Measurements from ENCODE around the gene KCNJ1.
A peak's percentile ranks its signal among the peaks of the same experiment; 100 is the strongest.

Gene KCNJ1

DNA sequence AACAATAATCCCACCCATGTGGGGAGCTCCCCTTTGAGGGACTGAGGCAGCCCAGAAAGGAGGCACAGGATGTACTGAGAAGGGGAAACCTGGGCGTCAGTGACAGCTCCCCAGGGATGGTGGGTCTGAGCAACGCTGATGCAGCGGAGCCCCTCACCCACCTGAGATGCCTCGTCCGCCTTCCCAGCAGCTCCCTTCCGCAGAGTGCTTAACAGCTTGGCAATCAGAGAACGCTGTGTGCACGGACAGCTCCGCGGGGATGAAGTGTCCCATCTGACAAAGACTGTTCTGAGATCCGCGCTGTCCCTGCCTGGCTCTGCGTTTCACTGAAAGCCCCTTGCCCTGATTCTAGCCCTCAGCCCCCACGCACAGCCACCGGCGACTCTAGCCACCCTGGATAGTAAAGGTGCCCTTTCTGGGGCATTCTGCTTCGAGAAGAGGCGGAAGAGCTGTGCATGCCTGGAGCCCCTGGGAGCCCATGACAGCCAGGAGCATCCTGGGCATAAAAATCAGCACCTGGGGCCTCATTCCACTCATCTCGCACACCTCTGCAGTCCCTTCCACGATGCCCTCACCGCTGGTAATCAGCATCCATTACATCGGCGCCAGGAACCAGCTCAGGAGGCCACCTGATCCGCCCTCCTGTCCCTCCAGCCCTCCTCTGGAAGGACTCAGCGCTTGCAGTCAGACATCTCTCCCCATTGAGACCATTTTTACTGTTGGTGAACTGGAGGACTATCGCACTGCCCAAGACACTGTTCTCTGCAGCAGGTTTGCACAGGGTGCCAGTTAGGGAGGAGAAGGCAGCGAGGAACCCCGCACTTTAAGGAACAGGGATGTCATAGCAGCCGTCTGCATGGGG, 34.8 kb upstream of the KCNJ1 start:
- DNase-seq, result no peak

DNA sequence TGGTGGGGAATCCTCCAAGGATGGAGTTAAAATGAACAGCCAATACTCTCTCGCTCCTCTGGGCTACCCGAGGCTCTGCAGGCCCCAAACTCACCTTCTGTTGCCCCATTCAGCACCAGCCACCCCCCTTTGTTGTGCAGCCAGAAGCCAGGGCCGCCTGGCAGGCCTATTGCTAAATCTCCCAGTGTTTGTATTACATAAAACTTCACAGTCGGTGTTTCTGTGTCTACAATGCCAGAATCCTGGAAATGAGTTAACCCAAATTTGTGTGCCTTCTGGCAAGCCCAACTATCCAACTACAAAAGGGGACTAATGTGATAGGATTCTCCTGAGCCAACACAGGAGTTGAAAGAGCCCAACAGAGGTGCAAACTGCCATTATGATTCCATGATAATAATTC, 33.4 kb upstream of the KCNJ1 start:
- no peak for DNase-seq

DNA sequence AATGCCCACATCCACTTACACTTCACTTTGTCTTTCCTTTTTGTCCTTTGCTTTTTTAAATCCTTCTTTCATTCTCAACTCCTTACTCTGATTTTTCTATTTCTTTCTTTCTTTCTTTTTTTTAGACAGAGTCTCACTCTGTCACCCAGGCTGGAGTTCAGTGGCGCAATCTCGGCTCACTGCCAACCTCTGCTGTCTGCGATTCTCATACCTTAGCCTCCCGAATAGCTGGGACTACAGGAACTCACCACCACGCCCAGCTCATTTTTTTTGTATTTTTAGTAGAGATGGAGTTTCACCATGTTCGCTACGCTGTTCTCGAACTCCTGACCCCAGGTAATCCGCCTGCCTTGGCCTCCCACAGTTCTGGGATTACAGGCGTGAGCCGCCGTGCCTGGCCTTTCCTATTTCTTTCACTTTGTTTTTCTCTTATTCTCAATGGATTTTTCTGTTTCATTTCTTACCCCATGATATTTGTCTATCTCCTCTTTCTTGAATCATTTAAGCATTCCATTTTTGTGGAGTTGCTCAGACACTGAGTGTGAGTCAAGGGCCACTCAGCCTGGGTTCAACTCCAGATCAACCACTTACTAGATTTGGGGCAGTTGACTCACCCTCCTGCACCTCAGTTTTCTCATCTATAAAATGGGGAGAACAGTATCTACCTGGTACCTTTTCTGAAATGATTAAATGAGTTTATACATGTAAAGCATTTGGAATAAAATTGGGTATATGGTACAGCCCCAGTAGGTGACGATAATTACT, 31.7 kb upstream of the KCNJ1 start:
- no peak for DNase-seq

DNA sequence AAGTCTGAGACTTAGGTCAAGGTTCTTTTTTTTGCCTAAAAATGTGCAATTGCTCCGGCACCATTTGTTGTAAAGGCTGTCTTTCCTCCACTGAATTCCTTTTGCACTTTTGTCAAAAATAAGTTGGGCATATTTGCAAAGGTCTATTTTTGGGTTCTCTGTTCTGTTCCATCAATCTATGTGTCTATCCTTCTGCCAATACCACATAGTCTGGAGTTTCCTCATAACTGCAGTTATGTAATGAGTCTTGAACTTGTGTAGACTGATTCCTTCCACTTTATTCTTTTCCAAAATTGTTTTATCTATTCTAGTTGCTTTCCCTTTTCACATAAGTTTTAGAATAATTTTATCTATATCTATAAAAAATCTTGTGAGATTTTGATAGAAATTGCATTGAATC, 30.7 kb upstream of the KCNJ1 start:
- DNase-seq, result no peak

DNA sequence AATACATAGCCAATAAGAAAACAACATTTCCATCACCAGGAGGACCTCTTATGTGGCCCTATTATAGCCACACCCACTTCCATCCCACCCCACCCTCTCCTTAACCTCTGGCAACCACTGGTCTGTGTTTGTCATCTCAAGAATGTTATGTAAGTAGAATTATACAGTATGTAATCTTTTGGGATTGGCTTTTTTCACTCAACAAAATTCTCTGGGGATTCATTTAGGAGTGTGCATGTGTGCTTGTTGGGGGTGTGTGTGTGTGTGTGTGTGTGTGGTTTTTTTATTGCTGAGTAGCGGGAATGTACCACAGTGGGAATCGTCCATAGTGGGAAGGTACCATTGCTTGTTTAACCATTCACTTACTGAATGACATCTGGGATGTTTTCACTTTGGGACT, 29.3 kb upstream of the KCNJ1 start:
- no peak for DNase-seq

DNA sequence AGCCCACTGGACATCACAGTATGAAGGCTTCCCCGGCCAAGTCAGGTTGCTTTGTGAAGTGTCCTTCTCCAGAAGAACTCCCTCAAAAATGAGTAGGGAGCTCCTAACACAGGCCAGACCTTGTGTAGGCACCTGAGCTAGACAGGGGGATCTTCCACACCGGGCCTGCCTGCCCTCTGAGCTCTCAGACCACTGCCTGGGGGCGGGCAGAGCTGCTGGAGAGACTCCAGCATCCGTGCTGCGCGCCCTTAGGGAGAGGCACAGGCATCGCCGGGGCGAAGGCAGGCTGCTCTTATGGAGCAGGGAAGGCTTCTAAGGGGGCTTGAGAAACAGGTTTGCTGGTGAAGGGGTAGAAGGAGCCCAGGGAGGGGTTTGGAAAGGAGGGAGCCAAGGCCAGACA, 28.4 kb upstream of the KCNJ1 start:
- DNase-seq, result no peak

DNA sequence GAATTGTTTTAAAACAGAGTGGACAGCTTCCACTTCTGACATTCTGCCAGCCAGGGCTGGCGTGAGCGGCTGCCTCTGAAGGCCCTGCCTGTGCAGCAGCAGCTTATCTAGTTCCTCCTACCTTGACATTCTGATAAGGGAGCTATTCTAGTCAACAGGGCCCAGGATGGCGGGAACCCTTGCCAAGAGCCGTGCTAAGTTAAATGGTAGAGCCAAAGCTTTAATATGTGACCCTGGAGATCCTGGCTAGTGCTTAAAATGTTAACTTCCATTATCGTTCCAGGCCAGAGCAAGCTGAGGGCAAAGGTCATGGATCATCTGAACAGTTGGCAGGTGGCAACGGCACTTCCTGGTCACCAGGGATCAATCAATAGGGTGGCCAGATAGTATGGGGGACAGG, 27.6 kb upstream of the KCNJ1 start:
- DNase-seq, result no peak

DNA sequence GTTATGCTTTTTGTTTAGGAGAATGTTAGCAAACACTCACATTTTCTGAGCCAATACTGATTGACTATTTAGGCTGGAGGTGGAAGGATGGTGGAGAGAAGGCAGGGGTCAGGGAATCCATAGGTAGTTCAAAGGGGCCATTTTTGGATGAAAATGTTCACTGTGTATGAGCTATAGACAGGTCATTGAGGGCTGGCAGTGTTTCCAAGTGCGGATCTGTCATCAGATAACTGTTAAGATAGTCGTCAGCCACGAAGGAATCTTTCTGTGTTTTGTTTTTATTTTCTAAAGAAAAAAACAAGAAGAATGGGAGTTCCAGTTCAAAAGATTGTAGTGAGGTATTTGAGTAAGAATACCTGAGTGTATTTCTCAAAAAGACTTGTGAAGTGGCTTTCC, 27.2 kb upstream of the KCNJ1 start:
- no peak for DNase-seq

DNA sequence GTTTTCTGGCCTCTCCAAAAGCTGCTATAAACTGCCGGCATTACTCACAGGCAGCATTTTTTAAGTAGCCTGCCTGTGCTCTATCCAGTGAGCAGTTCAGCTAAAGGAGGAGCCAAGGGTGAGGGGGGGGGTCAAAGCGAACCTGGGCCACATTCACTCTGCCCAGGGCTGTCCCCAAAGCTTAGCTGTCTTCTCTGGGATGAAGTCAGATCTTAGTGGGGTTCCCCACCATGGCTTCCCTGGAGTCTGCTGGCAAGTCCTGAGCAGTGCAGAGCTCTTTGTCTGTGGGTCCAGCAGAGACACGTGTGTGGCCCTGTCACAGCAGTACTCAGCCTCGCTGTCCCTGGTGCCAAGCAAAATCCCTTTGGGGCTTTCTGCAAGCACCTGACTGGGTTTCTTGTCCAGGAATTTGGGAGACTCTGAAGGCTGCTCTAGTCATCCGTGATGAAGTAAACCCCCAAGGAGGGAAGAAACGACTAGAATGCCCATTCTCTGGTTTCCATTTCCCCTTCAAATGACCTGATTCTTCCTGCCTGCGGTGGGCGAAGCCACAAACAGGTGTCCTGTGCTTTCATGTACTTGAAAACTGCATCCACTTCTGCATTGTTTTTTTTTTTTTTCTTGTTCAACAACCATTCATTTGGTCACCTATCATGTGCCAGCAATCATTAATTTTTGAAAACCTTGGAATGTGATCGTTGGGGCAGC, 26.6 kb upstream of the KCNJ1 start:
- DNase-seq, result no peak

DNA sequence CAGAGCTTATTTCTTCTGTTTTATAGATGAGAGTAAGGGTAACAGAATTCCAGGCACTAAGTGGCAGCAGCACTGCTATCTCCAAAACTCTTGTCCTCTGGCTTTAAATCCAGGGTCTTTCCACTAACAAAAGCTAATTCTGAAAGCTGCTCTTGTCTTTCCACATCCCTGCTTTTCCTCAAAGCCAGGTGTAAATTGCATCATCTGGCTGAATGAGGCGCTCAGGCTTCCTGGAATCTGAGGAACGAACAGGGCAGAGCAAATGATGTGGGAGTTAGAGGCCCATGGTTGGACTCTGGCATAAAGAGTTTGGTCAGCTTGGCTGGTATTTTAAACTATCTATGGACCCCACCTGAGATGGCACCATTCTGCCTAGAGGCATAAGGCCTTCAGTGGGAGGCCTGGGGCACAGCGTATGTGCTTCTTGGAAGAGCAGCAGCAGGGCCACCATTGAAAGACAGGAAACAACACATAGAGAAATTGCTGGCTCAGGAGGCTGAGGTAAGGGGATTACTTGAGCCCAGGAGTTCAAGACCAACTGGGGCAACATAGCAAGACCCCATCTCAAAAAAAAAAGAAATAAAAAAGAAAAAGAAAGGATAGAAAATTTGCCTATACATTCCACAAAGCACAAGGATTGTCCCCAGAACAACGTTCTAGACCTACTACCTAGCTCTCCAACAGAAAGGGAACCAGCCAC, 25.9 kb upstream of the KCNJ1 start:
- DNase-seq, result no peak

DNA sequence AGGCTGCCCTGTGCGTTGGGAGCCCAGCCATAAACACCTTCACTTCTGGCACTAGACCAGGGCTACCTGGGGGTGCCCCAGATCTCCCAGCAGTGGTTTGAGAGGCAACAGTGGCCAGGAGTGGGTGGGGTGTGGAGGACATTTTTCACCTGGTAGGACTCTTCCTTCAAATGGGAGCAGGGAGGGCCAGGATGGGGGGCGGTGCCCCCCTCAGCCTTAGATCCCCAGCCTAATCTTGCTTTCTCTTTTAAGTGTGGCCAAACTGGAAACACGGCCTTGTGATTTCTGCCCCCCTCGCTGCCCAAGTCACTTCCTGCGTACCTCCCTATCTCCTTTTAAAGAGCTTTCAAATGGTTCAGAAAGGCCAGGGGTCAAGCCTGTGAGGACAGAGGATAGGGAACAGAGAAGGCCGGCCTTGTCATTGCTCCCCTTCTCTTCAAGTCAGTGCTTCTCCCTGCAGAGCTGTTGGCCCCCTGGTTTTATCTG, 24.9 kb upstream of the KCNJ1 start:
- no peak for DNase-seq

DNA sequence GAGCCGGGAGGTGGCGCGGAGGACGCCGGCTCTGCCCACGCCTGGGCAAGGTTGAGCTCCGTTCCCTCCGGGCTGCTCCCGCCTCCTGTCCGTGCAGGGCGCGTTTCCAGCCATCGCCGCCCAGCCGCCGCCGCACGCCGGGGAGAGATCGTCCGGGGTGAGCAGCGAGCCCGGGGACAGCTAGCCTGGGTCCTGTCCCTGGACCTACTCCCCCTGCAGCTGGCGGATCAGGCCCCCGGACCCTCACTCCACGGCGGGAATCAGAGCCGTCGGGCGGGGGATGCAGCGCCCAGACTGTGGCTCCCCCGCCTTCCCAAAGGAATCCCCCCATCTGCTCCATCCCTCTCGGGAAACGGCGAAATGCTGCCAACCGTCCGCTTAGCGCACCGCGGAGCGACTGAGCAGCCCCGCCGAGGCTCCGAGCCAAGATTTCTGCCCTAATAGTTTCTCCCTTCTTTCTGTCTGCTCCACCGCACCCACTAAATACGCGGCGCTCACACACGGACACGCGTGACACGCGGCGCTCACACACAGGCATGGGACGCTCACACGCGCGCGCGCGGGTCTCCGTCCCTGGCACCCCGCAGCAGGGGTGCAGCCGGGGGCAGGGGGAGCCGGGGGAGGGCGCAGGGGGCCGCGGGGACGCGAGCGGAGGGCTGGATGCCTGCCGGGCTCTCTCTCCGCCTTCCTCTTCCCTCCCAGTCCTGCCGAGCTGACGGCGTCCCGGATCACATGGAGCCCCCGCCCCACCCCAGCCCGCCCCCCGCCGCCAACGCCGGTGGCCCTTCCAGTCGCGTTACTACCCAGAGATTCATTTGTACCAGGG, 23.7 kb upstream of the KCNJ1 start, which contains the start of gene KCNJ5:
KCNJ5 (plus strand) TSS at position 814 of the 826 bp plus-strand sequence. CDS start 19,918 bp downstream, outside the sequence.
- DNase-seq, result no peak

DNA sequence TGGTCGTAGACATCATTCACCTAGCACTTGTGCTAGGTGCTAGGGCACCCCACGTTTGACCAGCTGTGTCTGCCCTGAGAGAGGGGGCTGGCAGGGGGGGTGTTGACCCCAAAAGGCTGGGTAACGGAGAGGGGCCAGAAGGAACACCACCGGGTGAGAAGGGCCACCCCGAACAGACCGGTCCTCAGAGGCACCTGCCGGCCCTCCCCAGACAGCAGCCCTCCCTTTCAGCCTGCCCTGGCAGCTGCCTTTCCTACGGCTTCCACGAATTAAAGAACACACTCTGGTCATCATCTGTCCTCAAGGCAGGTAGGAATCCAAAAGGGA, 23.1 kb upstream of the KCNJ1 start:
- no peak for DNase-seq

DNA sequence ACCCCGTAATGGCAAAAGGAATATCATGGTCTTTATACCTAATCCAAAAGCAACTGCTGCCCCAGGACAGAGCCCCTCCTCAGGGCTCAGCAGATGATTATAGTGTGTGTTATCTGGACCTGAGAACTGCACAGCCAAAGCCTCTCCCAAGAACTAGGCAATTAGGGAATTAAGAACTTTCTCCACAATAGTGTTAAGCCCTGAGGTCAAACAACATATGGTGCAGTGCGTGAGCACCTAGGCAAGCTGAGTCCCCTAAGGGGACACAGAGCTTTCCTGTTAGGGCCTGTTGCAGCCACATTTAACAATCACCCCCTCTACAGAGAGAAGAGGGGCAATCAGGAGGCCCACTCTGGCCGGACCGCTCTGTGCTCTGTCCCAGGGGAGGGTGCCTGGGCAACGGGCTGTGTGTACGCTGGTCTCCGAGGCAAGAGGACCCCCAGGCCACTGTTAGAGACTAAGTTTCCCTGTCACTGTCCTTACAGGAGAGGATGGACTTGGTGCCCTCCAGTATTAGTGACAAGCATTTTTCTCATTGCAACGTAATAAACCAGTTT, 22.6 kb upstream of the KCNJ1 start:
- no peak for DNase-seq

DNA sequence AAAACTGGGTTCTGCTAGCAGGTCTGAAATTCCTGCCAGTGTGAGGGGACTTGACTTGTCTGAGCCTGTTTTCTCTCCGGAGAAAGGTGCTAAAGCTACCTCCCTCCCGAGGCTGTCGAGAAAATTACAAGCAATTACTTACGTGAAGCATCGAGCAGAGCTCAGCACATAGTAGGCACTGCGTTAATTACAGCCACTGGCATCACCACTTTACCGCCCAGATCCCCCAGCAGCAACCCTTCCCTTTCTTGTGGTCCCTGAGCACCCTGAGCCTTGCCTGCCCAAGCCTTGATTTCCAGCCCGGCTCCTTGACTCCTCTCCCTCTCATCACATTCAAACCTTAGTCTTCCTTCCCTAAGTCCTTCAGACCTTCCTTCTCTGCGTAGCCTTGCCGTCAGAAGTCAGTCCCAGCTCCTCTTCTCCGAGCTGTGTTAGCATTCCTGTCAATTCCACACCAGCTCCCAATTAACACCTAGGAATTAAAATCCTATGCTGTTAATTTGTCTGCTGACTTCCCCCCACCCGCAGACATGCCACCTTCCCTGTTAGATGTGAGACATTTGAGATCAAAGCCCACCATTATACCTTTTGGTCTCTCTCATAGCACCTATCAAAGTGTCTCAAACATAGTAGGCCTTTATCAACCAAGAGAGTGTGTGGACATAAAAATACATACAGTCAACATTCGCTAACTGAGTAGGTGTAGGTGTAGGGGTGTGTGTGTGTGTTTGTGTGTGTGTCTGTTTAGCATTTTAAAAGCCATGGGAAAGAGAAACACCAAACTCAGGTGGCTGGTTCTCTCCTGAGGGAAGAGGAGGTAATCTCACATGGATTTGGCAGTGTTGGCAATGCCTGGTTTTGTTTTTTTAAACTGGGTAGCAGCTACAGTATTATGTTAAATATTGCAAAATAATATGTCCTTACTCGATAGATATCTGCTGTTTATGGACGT, 21.2 kb upstream of the KCNJ1 start:
- no peak for DNase-seq

DNA sequence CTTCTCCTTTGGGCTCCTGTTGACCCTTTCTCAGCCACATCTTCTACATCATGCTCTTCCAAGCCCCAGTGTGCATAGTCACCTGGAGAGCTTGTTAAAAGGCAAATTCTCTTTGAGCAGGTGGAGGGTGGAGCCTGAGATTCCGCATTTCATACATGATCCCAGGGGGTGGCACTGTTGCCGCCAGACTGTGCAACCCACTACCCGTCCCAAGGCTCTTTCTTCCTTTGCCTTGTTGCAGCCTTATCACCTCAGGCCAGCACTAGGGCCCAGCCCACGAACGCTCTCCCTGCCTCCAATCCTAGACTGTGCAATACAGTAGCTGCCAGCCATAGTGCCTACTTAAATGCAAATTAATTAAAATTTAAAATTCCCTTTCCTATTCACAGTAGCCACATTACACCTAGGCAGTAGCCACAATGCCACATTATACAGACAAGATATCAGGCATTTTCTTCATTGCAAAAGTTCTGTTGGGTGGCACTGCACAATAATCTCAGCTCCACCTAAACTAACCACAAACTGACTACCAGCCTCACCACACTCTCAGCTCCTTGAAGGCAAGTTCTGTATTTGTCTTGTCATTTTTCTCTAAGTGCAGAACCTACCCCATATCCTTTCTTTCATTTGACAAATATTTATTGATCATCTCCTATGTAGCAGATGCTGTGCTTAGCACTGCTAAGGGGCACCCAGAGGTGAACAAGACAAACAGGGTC, 19.5 kb upstream of the KCNJ1 start:
- no peak for DNase-seq

DNA sequence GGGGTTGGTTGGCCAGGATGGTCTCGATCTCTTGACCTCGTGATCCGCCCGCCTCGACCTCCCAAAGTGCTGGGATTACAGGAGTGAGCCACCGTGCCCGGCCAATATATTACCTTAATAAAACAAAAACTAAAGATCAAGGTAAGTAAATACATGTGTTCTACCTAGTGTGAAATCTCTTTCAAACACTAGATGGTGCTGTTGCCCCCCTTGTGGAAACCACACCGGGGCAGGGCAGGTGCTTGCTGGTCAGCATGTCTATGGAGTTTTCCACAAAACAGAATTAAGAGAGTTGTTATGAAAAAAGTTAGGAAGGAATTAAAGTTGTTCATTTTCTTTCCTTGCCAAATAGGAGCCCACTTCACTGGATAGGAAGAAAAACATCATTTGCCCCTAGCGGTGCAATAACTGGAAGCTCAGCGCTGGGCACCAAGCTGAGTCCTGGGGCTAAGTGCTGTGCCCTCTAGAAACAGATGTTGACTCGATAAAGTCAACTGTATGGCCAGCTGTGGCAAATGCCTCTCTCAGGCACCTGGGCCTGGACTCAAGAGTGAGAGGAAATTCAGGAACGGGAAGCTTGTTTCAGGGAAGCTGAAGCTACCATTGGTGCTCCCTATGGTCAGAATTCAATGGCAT, 17.7 kb upstream of the KCNJ1 start:
- peak; percentile 20 for DNase-seq

DNA sequence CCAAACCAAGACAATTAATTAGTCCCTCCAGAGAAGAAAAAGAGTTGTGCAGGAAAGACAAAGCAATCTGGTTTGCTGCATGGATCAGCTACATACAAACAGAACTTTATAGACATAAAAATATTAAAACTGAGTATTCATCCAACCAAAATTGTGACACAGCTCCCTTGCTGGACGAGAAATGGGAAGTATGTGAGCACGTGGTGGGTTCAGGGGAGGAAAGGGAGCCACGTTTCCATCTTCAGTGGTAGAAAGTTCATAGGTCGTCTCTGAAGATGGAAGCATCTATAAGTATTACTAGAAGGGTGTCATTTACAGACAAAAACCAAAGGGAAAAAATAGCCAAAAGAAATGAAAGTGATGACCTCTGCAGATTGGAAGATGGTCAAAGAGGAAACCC, 17.0 kb upstream of the KCNJ1 start:
- no peak for DNase-seq

DNA sequence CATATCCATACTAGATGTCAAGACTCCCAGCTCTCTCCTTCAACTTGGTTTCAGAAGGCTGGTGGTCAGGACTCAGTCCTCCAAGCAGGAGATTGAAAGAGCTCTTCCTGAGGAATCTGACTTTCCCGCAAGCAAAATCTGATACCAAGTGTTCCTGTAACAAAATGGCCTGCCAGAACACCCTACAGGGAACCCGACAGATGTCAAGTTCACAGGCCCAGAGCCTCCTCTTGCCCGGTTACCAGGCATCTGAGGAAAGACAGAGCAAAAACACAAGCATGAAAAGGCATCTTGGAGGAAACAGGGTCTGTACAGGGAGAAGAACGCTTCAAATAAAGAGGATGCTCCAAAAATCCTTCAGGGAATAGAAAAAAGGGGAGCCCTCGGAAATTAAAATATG, 15.4 kb upstream of the KCNJ1 start:
- DNase-seq, result no peak

Data from T1000 (cell line).